H1 (cell line): ENCODE results near the gene MRPS12. TPM values are rescaled to one million over a fixed set of nuclear protein-coding genes. Genes with fewer than 3 reads are reported as not detected.

ENCODE experiments used
- KDM4A ChIP-seq: IDR thresholded peaks from one replicate; pipeline ENCODE4 v1.7.1; 2012; ENCODE audit warnings: low read depth, mild to moderate bottlenecking, moderate library complexity, low read length, inconsistent platforms; ENCODE audit not compliant: severe bottlenecking
- NANOG ChIP-seq: IDR thresholded peaks from 2 replicates; pipeline ENCODE4 v1.6.1; 2011; ENCODE audit warnings: low read length, low read depth, mild to moderate bottlenecking, inconsistent platforms; ENCODE audit not compliant: insufficient read depth, poor library complexity, severe bottlenecking
- SAP30 ChIP-seq: fragments of 300-600 bp; sonication (generic); IDR thresholded peaks from 2 replicates; pipeline ENCODE4 v1.7.1; 2012; ENCODE audit warnings: low read length, moderate library complexity, mild to moderate bottlenecking, inconsistent platforms; ENCODE audit not compliant: insufficient read depth, insufficient replicate concordance
- SP1 ChIP-seq: IDR thresholded peaks from 2 replicates; pipeline ENCODE4 v1.6.1; 2011; ENCODE audit warnings: low read depth, low read length
- YY1 ChIP-seq: IDR thresholded peaks from 2 replicates; pipeline ENCODE4 v1.6.1; 2011; ENCODE audit warnings: low read depth, mild to moderate bottlenecking, low read length
- polyA plus RNA-seq, 7 experiments: library from polyadenylated mRNA; depleted of rRNA in 3 of 7; stranded (reverse) in 5 of 7; unstranded in 2 of 7; fragments of >200 nt in 5 of 7; fragments of 200-250 nt in 2 of 7; gene quantifications; 1 replicate in 5 of 7; 2 replicates in 1 of 7; 4 replicates in 1 of 7; pipeline versions ENCODE4 v1.2.1 to v1.2.3, GENCODE V29; 2011 to 2013; ENCODE audit warnings: missing spikeins in 2 of 7, mixed read lengths in 2 of 7
- total RNA-seq: library from RNA; stranded (reverse); fragmentation: NEBNext Ultra II Directional; extraction: Animal tissue kit (Norgen Biotek cat#: 25700); gene quantifications from 2 replicates; pipeline ENCODE4 v1.2.1, GENCODE V29; 2021
- TF ChIP-seq, protein P1 (sequence below): IDR thresholded peaks from 2 replicates; pipeline ENCODE4 v1.6.1; 2011; ENCODE audit warnings: low read depth, mild to moderate bottlenecking, low read length; ENCODE audit not compliant: insufficient read depth
- TF ChIP-seq, protein P2 (sequence below): IDR thresholded peaks from 2 replicates; pipeline ENCODE4 v1.6.1; 2011; ENCODE audit warnings: low read length, improper control_type of control experiment

MRPS12 gene
- total and polyA plus RNA-seq, 2 of the 8 experiments (the other 6 are each of a cell fraction or from before 2014, with no cell fraction given): 79.0 to 175 TPM

DNA sequence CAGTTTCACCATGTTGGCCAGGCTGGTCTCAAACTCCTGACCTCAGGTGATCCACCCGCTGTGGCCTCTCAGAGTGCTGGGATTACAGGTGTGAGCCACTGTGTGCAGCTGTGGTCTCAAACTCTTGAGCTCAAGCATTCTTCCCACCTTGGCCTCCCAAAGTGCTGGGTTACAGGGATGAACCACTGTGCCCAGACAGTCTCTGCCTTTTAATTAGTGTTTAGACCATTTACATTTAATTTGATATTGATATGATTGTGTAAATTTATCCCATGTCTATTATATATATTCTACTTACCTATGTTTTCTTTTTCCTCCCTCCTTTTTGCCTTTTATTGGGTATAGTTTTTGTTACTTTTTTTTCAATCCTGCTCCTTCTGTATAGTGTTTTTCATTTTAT, 29.1 kb upstream of the MRPS12 start (continued):
- TF ChIP-seq NANOG: no peak
- no peak for TF ChIP-seq YY1
- TF ChIP-seq, protein P1, sequence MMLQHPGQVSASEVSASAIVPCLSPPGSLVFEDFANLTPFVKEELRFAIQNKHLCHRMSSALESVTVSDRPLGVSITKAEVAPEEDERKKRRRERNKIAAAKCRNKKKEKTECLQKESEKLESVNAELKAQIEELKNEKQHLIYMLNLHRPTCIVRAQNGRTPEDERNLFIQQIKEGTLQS: no peak
- TF ChIP-seq SP1: no peak
- TF ChIP-seq, protein P2, sequence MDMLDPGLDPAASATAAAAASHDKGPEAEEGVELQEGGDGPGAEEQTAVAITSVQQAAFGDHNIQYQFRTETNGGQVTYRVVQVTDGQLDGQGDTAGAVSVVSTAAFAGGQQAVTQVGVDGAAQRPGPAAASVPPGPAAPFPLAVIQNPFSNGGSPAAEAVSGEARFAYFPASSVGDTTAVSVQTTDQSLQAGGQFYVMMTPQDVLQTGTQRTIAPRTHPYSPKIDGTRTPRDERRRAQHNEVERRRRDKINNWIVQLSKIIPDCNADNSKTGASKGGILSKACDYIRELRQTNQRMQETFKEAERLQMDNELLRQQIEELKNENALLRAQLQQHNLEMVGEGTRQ: no peak
- no peak for TF ChIP-seq SAP30
- TF ChIP-seq KDM4A: no peak
